ENCODE measurements around the gene MINK1.

DNA sequence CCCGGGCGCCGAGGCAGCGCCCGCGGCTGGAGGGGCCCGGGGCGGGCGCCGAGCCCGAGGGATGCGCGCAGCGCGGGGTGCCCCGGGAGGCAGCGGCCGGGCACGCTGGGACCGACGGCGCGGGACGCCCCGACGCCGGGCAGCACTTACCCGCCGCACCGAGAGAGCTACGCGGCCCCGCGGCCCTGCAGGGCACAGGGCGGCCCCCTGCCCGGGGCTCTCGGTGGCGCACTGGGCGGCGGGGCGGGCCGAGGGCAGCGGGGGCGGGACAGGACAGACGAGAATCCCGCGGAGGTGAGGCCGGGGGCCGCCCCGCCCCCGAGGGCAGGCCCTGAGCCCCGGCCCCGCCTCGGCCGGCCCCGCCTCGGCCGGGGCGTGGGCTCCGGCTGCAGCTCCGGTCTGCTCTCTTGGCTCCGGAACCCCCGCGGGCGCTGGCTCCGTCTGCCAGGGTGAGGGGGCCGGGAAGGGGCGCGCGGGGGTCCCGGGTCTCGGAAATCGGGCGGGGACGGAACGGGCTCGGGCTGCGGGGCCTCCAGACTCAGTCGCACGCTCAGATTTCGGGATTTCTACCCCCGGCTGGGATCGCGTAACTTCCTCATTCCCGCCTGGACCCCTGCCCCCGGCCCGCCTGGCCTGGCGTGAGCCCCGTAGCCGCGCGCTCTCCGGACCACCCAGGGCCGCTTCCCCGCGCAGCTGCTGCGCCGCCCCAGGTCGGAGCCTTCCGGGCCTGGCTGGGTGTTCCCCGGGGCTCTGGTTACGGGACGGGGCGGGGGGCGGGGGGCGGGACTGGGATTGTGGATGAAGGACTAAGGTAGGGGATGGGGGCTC is 26.1 kb upstream of the MINK1 start, which contains the start of gene PLD2:
- TF ChIP-seq, protein P1, sequence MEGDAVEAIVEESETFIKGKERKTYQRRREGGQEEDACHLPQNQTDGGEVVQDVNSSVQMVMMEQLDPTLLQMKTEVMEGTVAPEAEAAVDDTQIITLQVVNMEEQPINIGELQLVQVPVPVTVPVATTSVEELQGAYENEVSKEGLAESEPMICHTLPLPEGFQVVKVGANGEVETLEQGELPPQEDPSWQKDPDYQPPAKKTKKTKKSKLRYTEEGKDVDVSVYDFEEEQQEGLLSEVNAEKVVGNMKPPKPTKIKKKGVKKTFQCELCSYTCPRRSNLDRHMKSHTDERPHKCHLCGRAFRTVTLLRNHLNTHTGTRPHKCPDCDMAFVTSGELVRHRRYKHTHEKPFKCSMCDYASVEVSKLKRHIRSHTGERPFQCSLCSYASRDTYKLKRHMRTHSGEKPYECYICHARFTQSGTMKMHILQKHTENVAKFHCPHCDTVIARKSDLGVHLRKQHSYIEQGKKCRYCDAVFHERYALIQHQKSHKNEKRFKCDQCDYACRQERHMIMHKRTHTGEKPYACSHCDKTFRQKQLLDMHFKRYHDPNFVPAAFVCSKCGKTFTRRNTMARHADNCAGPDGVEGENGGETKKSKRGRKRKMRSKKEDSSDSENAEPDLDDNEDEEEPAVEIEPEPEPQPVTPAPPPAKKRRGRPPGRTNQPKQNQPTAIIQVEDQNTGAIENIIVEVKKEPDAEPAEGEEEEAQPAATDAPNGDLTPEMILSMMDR (conservative IDR thresholded peaks at IDR 0.05 in 1 of 2, IDR thresholded peaks at IDR 0.05 in 1 of 2; ENCODE audit: extremely low read depth in 1 of 2, insufficient read depth in 1 of 2, low read depth in 1 of 2, low read length in 2 of 2), result no peak
- TF ChIP-seq EZH2 (IDR thresholded peaks at IDR 0.05; ENCODE audit: borderline replicate concordance, low read length), result no peak

Data from mammary epithelial cell (primary cell).